ENCODE data around the gene EXPH5.

DNA sequence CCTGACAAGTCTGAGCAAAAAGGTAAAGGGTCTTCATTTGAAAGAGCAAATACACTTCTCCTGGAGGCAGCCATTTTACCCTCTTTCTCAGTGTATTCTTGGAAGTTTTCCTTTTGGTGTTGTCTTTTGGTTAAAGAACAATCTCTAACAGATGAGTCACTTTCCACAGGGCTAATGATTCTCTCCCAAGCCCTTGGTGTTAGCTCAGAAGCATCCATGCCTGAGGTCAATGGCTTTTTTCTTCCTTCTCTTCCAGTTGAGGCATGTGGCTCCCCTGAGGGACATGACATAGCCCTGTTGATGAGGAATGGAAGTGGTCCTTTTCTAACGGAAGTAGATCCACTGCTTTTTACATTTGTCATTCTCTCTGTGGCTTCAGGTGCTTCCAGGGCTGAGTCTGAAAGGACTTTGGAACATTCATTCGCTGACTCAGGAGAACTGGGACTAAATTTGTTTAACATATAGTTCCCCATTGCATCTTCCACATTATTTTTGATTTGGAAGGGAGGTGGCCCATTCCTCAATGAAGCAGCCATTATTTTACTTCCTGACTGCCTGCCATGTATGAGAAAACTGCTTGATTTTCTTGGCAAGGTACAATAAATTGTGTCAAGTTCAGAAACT, 81.6 kb downstream of the EXPH5 start:
- no peak for TF ChIP-seq TOX (CRISPR knock-in tag; IDR thresholded peaks at IDR 0.05; ENCODE audit: borderline replicate concordance)
- TF ChIP-seq, protein P1, sequence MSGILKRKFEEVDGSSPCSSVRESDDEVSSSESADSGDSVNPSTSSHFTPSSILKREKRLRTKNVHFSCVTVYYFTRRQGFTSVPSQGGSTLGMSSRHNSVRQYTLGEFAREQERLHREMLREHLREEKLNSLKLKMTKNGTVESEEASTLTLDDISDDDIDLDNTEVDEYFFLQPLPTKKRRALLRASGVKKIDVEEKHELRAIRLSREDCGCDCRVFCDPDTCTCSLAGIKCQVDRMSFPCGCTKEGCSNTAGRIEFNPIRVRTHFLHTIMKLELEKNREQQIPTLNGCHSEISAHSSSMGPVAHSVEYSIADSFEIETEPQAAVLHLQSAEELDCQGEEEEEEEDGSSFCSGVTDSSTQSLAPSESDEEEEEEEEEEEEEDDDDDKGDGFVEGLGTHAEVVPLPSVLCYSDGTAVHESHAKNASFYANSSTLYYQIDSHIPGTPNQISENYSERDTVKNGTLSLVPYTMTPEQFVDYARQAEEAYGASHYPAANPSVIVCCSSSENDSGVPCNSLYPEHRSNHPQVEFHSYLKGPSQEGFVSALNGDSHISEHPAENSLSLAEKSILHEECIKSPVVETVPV (CRISPR knock-in tag; IDR thresholded peaks at IDR 0.05) = no peak
- TF ChIP-seq GLIS3 (CRISPR knock-in tag; IDR thresholded peaks at IDR 0.05) = no peak
- TF ChIP-seq, protein P2, sequence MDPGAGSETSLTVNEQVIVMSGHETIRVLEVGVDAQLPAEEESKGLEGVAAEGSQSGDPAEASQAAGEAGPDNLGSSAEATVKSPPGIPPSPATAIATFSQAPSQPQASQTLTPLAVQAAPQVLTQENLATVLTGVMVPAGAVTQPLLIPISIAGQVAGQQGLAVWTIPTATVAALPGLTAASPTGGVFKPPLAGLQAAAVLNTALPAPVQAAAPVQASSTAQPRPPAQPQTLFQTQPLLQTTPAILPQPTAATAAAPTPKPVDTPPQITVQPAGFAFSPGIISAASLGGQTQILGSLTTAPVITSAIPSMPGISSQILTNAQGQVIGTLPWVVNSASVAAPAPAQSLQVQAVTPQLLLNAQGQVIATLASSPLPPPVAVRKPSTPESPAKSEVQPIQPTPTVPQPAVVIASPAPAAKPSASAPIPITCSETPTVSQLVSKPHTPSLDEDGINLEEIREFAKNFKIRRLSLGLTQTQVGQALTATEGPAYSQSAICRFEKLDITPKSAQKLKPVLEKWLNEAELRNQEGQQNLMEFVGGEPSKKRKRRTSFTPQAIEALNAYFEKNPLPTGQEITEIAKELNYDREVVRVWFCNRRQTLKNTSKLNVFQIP (CRISPR knock-in tag; IDR thresholded peaks at IDR 0.05; ENCODE audit: borderline replicate concordance, low read depth) = no peak
- TF ChIP-seq ARNTL (CRISPR knock-in tag; IDR thresholded peaks at IDR 0.05; ENCODE audit: borderline replicate concordance, low read depth) = no peak
- TF ChIP-seq, protein P3, sequence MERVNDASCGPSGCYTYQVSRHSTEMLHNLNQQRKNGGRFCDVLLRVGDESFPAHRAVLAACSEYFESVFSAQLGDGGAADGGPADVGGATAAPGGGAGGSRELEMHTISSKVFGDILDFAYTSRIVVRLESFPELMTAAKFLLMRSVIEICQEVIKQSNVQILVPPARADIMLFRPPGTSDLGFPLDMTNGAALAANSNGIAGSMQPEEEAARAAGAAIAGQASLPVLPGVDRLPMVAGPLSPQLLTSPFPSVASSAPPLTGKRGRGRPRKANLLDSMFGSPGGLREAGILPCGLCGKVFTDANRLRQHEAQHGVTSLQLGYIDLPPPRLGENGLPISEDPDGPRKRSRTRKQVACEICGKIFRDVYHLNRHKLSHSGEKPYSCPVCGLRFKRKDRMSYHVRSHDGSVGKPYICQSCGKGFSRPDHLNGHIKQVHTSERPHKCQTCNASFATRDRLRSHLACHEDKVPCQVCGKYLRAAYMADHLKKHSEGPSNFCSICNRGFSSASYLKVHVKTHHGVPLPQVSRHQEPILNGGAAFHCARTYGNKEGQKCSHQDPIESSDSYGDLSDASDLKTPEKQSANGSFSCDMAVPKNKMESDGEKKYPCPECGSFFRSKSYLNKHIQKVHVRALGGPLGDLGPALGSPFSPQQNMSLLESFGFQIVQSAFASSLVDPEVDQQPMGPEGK (CRISPR knock-in tag; IDR thresholded peaks at IDR 0.05; ENCODE audit: borderline replicate concordance) = no peak
- TF ChIP-seq ESRRG (CRISPR knock-in tag; IDR thresholded peaks at IDR 0.05) = no peak
- no peak for TF ChIP-seq ZFP30 (CRISPR knock-in tag; IDR thresholded peaks at IDR 0.05)
- TF ChIP-seq, protein P4, sequence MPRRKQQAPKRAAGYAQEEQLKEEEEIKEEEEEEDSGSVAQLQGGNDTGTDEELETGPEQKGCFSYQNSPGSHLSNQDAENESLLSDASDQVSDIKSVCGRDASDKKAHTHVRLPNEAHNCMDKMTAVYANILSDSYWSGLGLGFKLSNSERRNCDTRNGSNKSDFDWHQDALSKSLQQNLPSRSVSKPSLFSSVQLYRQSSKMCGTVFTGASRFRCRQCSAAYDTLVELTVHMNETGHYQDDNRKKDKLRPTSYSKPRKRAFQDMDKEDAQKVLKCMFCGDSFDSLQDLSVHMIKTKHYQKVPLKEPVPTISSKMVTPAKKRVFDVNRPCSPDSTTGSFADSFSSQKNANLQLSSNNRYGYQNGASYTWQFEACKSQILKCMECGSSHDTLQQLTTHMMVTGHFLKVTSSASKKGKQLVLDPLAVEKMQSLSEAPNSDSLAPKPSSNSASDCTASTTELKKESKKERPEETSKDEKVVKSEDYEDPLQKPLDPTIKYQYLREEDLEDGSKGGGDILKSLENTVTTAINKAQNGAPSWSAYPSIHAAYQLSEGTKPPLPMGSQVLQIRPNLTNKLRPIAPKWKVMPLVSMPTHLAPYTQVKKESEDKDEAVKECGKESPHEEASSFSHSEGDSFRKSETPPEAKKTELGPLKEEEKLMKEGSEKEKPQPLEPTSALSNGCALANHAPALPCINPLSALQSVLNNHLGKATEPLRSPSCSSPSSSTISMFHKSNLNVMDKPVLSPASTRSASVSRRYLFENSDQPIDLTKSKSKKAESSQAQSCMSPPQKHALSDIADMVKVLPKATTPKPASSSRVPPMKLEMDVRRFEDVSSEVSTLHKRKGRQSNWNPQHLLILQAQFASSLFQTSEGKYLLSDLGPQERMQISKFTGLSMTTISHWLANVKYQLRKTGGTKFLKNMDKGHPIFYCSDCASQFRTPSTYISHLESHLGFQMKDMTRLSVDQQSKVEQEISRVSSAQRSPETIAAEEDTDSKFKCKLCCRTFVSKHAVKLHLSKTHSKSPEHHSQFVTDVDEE (CRISPR knock-in tag; IDR thresholded peaks at IDR 0.05) = no peak
- TF ChIP-seq OSR1 (CRISPR knock-in tag; IDR thresholded peaks at IDR 0.05) = no peak
- TF ChIP-seq, protein P5, sequence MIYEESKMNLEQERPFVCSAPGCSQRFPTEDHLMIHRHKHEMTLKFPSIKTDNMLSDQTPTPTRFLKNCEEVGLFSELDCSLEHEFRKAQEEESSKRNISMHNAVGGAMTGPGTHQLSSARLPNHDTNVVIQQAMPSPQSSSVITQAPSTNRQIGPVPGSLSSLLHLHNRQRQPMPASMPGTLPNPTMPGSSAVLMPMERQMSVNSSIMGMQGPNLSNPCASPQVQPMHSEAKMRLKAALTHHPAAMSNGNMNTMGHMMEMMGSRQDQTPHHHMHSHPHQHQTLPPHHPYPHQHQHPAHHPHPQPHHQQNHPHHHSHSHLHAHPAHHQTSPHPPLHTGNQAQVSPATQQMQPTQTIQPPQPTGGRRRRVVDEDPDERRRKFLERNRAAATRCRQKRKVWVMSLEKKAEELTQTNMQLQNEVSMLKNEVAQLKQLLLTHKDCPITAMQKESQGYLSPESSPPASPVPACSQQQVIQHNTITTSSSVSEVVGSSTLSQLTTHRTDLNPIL (CRISPR knock-in tag; IDR thresholded peaks at IDR 0.05; ENCODE audit: low read depth) = no peak
- no peak for TF ChIP-seq RARB (CRISPR knock-in tag; IDR thresholded peaks at IDR 0.05)
- no peak for TF ChIP-seq ZFP3 (CRISPR knock-in tag; IDR thresholded peaks at IDR 0.05)
